IMR-90 (cell line): ENCODE measurements around the gene FAAP24. TPM values are rescaled to one million over a fixed set of nuclear protein-coding genes. Genes with fewer than 3 reads are reported as not detected.

Experiments used
- polyA plus RNA-seq, 3 experiments: library from polyadenylated mRNA; depleted of rRNA; stranded (reverse); fragments of >200 nt; gene quantifications; 2 replicates each; pipeline ENCODE4 v1.2.3, GENCODE V29; 2012; ENCODE audit warnings: low replicate concordance in 1 of 3
- total RNA-seq: library from RNA; depleted of rRNA; stranded (reverse); fragments of >200 nt; gene quantifications from 2 replicates; pipeline ENCODE4 v1.2.3, GENCODE V29; 2012; rRNA removed

Gene FAAP24
- total and polyA plus RNA-seq, 2 of the 4 experiments (the other 2 are of a cell fraction) = 2.2 to 2.3 TPM

Other genes starting within 250 kb of the FAAP24 start
- not detected in 2 replicates for gene SLC7A9, start 102.5 kb upstream of the FAAP24 start, total RNA-seq
- not detected in 2 replicates for gene SLC7A9, start 102.5 kb upstream of the FAAP24 start, polyA plus RNA-seq (2012; rRNA removed)
- gene CEP89, start 284 bp upstream of the FAAP24 start, total RNA-seq = 5.8 and 7.2 TPM in 2 replicates
- gene CEP89, start 284 bp upstream of the FAAP24 start, polyA plus RNA-seq (2012; rRNA removed) = 15.7 and 17.4 TPM in 2 replicates
- gene RHPN2, start 92.6 kb downstream of the FAAP24 start, total RNA-seq = 2.2 and 2.3 TPM in 2 replicates
- gene RHPN2, start 92.6 kb downstream of the FAAP24 start, polyA plus RNA-seq (2012; rRNA removed) = 3.1 and 4.0 TPM in 2 replicates
- gene GPATCH1, start 108.9 kb downstream of the FAAP24 start, total RNA-seq = 7.5 and 8.3 TPM in 2 replicates
- 5.1 and 6.6 TPM in 2 replicates for gene GPATCH1, start 108.9 kb downstream of the FAAP24 start, polyA plus RNA-seq (2012; rRNA removed)
- gene WDR88, start 159.9 kb downstream of the FAAP24 start, total RNA-seq = not detected in 2 replicates
- gene WDR88, start 159.9 kb downstream of the FAAP24 start, polyA plus RNA-seq (2012; rRNA removed) = not detected in 2 replicates
- gene LRP3, start 222.1 kb downstream of the FAAP24 start, total RNA-seq = 8.4 and 8.6 TPM in 2 replicates
- gene LRP3, start 222.1 kb downstream of the FAAP24 start, polyA plus RNA-seq (2012; rRNA removed) = 20.2 and 25.7 TPM in 2 replicates